H9 (cell line): ENCODE measurements around the gene RNPEPL1. TPM values are rescaled to one million over a fixed set of nuclear protein-coding genes. Genes with fewer than 3 reads are reported as not detected.

Experiments
- DNase-seq: peaks from one replicate; pipeline ENCODE4 v3.0.0-alpha.2; 2017
- H2AFZ ChIP-seq: one replicate; pipeline ENCODE4 v1.6.1; 2013; ENCODE audit warnings: mild to moderate bottlenecking, low read length, control low read depth, moderate library complexity
- H2AK5ac ChIP-seq: 2 replicates; pipeline ENCODE4 v1.6.1; 2013; ENCODE audit warnings: low read length, control low read depth, mixed read lengths; ENCODE audit not compliant: insufficient read length
- H2BK120ac ChIP-seq: one replicate; pipeline ENCODE4 v1.6.1; 2013; ENCODE audit warnings: low read depth, mild to moderate bottlenecking, low read length, control low read depth, inconsistent platforms; ENCODE audit not compliant: poor library complexity, severe bottlenecking
- H2BK12ac ChIP-seq: 2 replicates; pipeline ENCODE4 v1.6.1; 2013; ENCODE audit warnings: low read length, control low read depth, mixed read lengths, low read depth; ENCODE audit not compliant: insufficient read length
- H2BK15ac ChIP-seq: 2 replicates; pipeline ENCODE4 v1.6.1; 2013; ENCODE audit warnings: low read depth, low read length, control low read depth
- H2BK20ac ChIP-seq: one replicate; pipeline ENCODE4 v1.6.1; 2013; ENCODE audit warnings: low read depth, mild to moderate bottlenecking, low read length, control low read depth, inconsistent platforms; ENCODE audit not compliant: poor library complexity, severe bottlenecking
- H2BK5ac ChIP-seq: 2 replicates; pipeline ENCODE4 v1.6.1; 2013; ENCODE audit warnings: low read length, control low read depth, mixed read lengths; ENCODE audit not compliant: insufficient read length
- H3K14ac ChIP-seq: 2 replicates; pipeline ENCODE4 v1.6.1; 2013; ENCODE audit warnings: low read length, control low read depth; ENCODE audit not compliant: insufficient read depth
- H3K18ac ChIP-seq: 2 replicates; pipeline ENCODE4 v1.6.1; 2013; ENCODE audit warnings: low read depth, mild to moderate bottlenecking, mixed read lengths, low read length, control low read depth; ENCODE audit not compliant: insufficient read length
- H3K23ac ChIP-seq: 2 replicates; pipeline ENCODE4 v1.6.1; 2013; ENCODE audit warnings: low read length, control low read depth, mixed read lengths, low read depth; ENCODE audit not compliant: insufficient read length
- H3K23me2 ChIP-seq: 2 replicates; pipeline ENCODE4 v1.6.1; 2013; ENCODE audit warnings: low read depth, mild to moderate bottlenecking, mixed read lengths, low read length, control low read depth; ENCODE audit not compliant: insufficient read length, poor library complexity, severe bottlenecking
- H3K27ac ChIP-seq: 2 replicates; pipeline ENCODE4 v1.5.1; 2013; ENCODE audit warnings: low read length, control low read depth, mixed read lengths, low read depth; ENCODE audit not compliant: insufficient read length
- H3K27me3 ChIP-seq: 2 replicates; pipeline ENCODE4 v1.6.1; 2013; ENCODE audit warnings: low read length, control low read depth, inconsistent platforms; ENCODE audit not compliant: insufficient read depth
- H3K4ac ChIP-seq: 2 replicates; pipeline ENCODE4 v1.6.1; 2013; ENCODE audit warnings: low read depth, mild to moderate bottlenecking, control low read depth, inconsistent platforms, low read length, moderate library complexity
- H3K4me1 ChIP-seq: 2 replicates; pipeline ENCODE4 v1.6.1; 2013; ENCODE audit warnings: low read length, control low read depth, inconsistent platforms; ENCODE audit not compliant: insufficient read depth
- H3K4me2 ChIP-seq: 2 replicates; pipeline ENCODE4 v1.6.1; 2013; ENCODE audit warnings: low read length, control low read depth, mixed read lengths; ENCODE audit not compliant: insufficient read length, insufficient read depth
- H3K56ac ChIP-seq: 2 replicates; pipeline ENCODE4 v1.6.1; 2013; ENCODE audit warnings: low read depth, mild to moderate bottlenecking, mixed read lengths, low read length, control low read depth; ENCODE audit not compliant: insufficient read length
- H3K79me1 ChIP-seq: 2 replicates; pipeline ENCODE4 v1.6.1; 2013; ENCODE audit warnings: low read depth, mild to moderate bottlenecking, moderate library complexity, low read length, control low read depth, inconsistent platforms; ENCODE audit not compliant: insufficient read depth, poor library complexity, severe bottlenecking
- H3K79me2 ChIP-seq: 2 replicates; pipeline ENCODE4 v1.6.1; 2013; ENCODE audit warnings: low read length, control low read depth, inconsistent platforms; ENCODE audit not compliant: insufficient read depth
- H3K9ac ChIP-seq: 2 replicates; pipeline ENCODE4 v1.6.1; 2013; ENCODE audit warnings: low read length, control low read depth, mixed read lengths; ENCODE audit not compliant: insufficient read length; ENCODE audit errors: extremely low read depth
- H3K9me3 ChIP-seq: one replicate; pipeline ENCODE4 v1.6.1; 2013; ENCODE audit warnings: low read depth, low read length, inconsistent platforms; ENCODE audit not compliant: control insufficient read depth
- H3T11ph ChIP-seq: one replicate; pipeline ENCODE4 v1.6.1; 2013; ENCODE audit warnings: mild to moderate bottlenecking, low read length, control low read depth, inconsistent platforms
- H4K20me1 ChIP-seq: one replicate; pipeline ENCODE4 v1.6.1; 2013; ENCODE audit not compliant: control insufficient read depth, insufficient read length, insufficient read depth
- H4K5ac ChIP-seq: 2 replicates; pipeline ENCODE4 v1.6.1; 2013; ENCODE audit warnings: low read depth, mild to moderate bottlenecking, mixed read lengths, low read length, control low read depth; ENCODE audit not compliant: insufficient read length
- H4K8ac ChIP-seq: replicated peaks from 2 replicates; pipeline ENCODE4 v1.6.1; 2013; ENCODE audit warnings: low read length, control low read depth, mixed read lengths, low read depth; ENCODE audit not compliant: insufficient read length
- H4K91ac ChIP-seq: 2 replicates; pipeline ENCODE4 v1.6.1; 2013; ENCODE audit warnings: low read depth, mild to moderate bottlenecking, moderate library complexity, mixed read lengths, low read length, control low read depth; ENCODE audit not compliant: insufficient read length
- H3K27ac Mint-ChIP-seq, 3 experiments: 2 replicates in 2 of 3; 3 replicates in 1 of 3; pipeline ENCODE4 v1.8.0; 2020 to 2021; ENCODE audit warnings: mixed read lengths in 3 of 3, mild to moderate bottlenecking in 1 of 3, moderate library complexity in 1 of 3
- H3K27me3 Mint-ChIP-seq: 2 replicates; pipeline ENCODE4 v1.8.0; 2021; ENCODE audit warnings: low read depth, mild to moderate bottlenecking, moderate library complexity, mixed read lengths
- H3K36me3 Mint-ChIP-seq, 3 experiments: 2 replicates in 2 of 3; 3 replicates in 1 of 3; pipeline ENCODE4 v1.8.0; 2020 to 2021; ENCODE audit warnings: low read depth in 3 of 3, mixed read lengths in 3 of 3; ENCODE audit not compliant: insufficient read depth in 1 of 3
- H3K4me1 Mint-ChIP-seq, 2 experiments: 2 replicates each; pipeline ENCODE4 v1.8.0; 2020; ENCODE audit warnings: mixed read lengths in 2 of 2
- H3K4me3 Mint-ChIP-seq, 2 experiments: 2 replicates in 1 of 2; 3 replicates in 1 of 2; pipeline ENCODE4 v1.8.0; 2020 to 2021; ENCODE audit warnings: mild to moderate bottlenecking in 2 of 2, mixed read lengths in 2 of 2, moderate library complexity in 1 of 2
- H3K9me3 Mint-ChIP-seq, 2 experiments: 2 replicates in 1 of 2; 3 replicates in 1 of 2; pipeline ENCODE4 v1.8.0; 2020; ENCODE audit warnings: mild to moderate bottlenecking in 2 of 2, mixed read lengths in 2 of 2, moderate library complexity in 1 of 2
- CTCF ChIP-seq: fragments of 200-600 bp; sonication (generic); conservative IDR thresholded peaks from 3 replicates; pipeline ENCODE4 v1.8.0; 2021; ENCODE audit warnings: antibody characterized with exemption, mild to moderate bottlenecking
- WGBS: extraction: QIAGEN DNeasy Blood & Tissue Kit; methylation state at CpG from one replicate; pipeline ENCODE4 v1.1.7; 2013; ENCODE audit warnings: missing lambda C conversion rate, low lambda C conversion rate, mixed read lengths; ENCODE audit not compliant: insufficient read length; ENCODE audit errors: extremely low coverage; 5-methylcytosine and 5-hydroxymethylcytosine counted together
- total RNA-seq: library from RNA; stranded (reverse); gene quantifications from 2 replicates; pipeline ENCODE4 v1.2.1, GENCODE V29; 2021

Gene RNPEPL1
- total RNA-seq, 1 experiment from 2014 or later, result 22.5 TPM

- Histone ChIP-seq H4K91ac (no peak overlapping the region), H3K56ac (no peak overlapping the region), H3K23ac (no peak overlapping the region), H4K8ac (no peak overlapping the region), H3K23me2 (no peaks in the 10 kb centered on the region), H3K79me2 (no peaks in the 10 kb centered on the region), H2AFZ (no peak overlapping the region), H3K4me1 (peaks cover 2% of the 10 kb centered on the region; the same call in 1 of the 2 replicates), H4K20me1 (peaks cover 4% of the 10 kb centered on the region), H2BK120ac (no peak overlapping the region), H3K79me1 (no peaks in the 10 kb centered on the region), H4K5ac (no peak overlapping the region), H3K14ac (no peak overlapping the region), H2BK12ac (no peak overlapping the region), H2BK15ac (no peak overlapping the region), H3T11ph (no peak overlapping the region), H2AK5ac (no peak overlapping the region), H3K4me2 (no peak overlapping the region), H3K27ac (no peak overlapping the region), H2BK5ac (no peak overlapping the region), H2BK20ac (no peak overlapping the region), H3K4ac (no peak overlapping the region), H3K9me3 (peaks cover 23% of the 10 kb centered on the region), H3K27me3 (no peaks in the 10 kb centered on the region; the same call in 1 of the 2 replicates), H3K18ac (no peak overlapping the region), H3K9ac (no peak overlapping the region)
- H3K27ac Mint-ChIP-seq, result no peak overlapping the region; a peak in 1 of 7 replicates
- WGBS, result no CpG with 5 or more reads among the region's 12 CpGs
- TF ChIP-seq CTCF, result no peak
- H3K4me1 Mint-ChIP-seq, result peaks cover 0 to 3% of the 10 kb centered on the region in 2 experiments; a peak in 1 of 4 replicates
- peaks cover 17% of the 10 kb centered on the region for H3K27me3 Mint-ChIP-seq
- H3K9me3 Mint-ChIP-seq, result peaks cover 47 to 56% of the 10 kb centered on the region in 2 experiments
- DNase-seq, result no peak
- peaks cover 49 to 55% (median 49%) of the 10 kb centered on the region in 3 experiments for H3K36me3 Mint-ChIP-seq
- H3K4me3 Mint-ChIP-seq, result no peak overlapping the region
These were observed 45.9 kb upstream of the RNPEPL1 start for GRCh38 chr2:240522406-240522805.
